OCI-M2 (cell line): ENCODE results near the gene COA5.
A peak's percentile ranks its signal among the peaks of the same experiment; 100 is the strongest.

ENCODE experiments used
- DNase-seq: peaks from one replicate; lab custom pipeline; 2025; ENCODE audit not compliant: unreplicated experiment; lab: John Stamatoyannopoulos, UW

Gene COA5, protein sequence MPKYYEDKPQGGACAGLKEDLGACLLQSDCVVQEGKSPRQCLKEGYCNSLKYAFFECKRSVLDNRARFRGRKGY

DNA sequence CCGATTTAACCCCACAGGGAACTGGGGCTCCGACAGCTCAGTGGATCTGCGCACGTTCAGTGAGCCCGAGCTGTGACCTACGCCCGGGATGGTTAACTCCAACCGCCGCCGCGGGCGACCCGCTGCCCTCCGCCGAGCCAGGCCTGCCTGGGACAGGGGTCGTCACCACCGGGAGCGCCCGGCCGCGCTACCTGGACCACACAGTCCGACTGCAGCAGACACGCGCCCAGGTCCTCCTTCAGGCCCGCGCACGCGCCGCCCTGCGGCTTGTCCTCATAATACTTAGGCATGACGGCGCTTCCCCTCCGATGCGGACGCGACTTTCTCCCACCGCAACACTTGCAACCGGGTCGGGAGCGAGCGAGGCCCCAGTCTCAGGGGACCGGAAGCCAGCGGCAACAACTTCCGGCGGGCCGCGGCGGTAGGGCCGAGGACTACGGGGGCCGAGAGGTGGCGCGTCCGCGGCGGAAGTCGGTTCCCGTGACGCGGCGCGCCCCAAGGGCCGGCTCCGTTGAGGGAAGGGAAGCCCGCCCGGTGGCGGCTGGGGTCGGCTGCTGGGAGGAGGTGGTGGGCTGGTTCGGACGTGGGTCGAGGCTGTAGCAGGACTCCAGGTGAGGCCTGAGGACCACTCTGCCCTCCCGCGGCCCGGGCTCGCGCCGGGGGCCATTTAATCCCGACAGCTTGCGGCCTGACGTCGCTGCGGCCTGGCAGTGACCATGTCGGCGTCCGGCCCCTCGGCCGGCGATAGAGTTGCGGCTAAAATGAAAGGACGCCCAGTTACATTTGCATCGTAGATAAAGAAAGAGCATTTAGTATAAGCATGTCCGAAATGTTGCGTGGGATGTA lies at the start of gene COA5, which contains the start of gene UNC50:
Gene COA5 (minus strand): TSS at position 397 of the 846 bp plus-strand sequence. CDS start 107 bp downstream, at position 290.
Gene UNC50 (plus strand): TSS at position 474 of the 846 bp plus-strand sequence. CDS start 1,171 bp downstream, outside the sequence.
- DNase-seq: peak; percentile 14

DNA sequence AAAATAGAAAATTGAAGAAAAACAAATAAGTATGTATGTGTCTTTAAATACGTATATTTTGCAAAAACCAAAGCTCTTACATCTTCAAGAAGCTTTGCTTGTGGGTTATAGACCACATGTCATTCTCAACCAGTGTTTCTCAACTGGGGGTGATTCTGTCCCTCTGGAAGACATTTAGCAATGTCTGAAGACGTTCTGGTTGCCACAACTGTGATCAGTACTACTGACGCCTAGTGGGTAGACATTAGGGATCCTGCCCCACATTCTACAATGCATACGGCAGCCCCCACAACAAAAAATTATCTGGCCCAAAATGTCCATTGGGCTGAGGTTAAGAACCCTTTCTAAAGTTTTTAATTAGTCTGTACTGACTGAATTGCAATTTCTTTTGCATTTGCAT lies 48.5 kb upstream of the COA5 start:
- no peak for DNase-seq

DNA sequence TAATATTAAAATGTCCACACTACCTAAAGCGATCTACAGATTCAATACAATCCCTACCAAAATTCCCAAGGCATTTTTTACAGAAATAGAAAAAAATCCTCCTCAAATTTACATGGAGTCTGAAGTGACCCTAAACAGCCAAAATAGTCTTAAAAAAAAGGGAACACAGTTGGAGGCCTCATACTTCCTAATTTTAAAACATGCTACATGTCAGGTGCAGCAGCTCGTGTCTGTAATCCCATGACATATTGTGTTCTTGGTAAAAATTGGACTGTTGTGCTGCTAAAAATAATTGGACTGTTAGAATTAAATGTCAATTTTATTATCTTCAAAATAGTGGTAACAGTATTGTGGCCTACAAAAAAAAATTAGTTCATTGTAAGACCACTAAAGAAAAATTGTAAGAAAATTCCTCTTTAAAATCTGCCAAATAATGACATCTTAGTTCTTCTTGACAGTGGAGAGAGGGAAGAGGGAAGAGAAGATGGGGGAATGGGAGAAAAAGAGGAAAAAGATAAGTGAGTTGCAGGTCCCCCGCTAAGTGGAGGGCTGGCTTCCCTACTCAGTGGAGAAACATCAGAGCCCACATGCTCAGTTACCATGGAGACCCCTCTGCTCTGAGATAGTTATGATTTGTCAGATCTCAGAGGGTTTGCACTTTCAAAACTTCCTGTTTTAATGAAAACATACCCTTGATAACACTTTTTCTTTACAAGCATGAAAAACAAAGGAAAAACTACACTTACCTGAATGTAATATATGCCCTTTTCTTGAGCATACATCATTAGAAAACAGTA lies 46.6 kb upstream of the COA5 start:
- DNase-seq: no peak

DNA sequence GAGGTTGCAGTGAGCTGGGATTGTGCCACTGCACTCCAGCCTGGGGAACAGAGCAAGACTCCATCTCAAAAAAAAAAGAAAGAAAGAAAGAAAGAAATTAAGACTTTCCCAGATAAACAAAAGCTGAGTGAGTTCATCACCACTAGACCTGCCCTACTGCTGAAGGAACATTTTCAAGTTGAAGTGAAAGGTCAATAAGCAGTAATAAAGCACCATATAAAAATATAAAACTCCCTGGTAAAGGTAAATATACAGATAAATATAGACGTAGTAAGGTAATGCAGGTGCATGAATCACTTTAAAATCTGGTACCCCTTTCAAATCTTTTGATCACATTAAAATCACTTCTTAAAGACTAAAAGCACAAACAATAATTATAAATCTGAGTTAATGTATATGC lies 42.7 kb upstream of the COA5 start:
- no peak for DNase-seq

DNA sequence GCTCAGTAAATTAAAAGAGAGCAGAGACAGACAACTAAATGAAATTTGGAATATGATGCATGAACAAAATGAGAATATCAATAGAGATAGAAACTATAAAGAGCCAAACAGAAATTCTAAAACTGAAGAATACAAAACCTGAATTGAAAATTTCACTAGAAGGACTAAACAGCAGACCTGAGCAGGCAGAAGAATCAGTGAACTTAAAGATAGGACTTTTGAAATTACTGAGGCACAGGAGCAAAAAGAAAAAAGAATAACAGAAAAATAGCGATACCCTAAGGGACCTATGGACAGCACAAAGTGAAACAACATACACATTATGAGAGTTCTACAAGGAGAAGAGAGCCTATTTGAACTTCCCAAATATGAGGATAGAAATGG lies 41.7 kb upstream of the COA5 start:
- no peak for DNase-seq

DNA sequence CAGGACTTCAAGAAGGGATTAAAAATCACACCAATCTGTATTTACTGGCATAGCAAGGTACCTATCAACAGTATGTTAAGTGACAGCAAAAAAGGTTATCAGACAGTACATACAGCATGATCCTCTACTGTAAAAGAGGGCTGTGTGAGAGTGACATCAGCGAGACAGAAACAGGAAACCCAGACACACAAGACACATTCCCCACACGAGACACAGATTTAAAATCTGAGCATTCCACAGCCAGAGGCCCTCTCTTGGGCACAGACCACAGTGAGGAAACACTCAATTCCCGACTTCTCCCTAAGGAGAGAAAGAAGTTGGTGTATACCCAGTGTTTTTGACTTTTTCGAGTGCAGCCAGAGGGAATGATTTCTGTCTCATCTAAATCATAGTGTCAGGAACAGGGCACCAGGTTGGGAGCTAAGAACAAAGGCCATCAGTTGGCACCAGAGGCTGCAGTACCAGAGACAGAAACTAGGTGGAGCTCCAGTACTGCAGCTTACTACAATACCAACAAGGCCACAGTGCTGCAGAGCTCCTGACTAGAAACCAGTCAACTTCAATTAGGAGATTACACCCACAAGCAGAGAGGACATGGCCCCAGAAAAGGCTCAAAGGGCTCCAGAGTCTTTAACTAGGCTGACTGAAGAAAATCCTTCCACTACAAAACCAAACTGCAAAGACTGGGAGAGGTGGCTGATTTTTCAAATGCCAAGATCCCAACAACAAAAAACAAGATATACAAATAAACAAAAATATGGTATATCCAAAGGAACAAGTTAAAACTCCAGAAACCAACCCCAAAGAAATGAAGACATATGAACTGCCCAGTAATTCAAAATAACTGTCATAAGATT lies 41.1 kb upstream of the COA5 start:
- peak; percentile 67 for DNase-seq

DNA sequence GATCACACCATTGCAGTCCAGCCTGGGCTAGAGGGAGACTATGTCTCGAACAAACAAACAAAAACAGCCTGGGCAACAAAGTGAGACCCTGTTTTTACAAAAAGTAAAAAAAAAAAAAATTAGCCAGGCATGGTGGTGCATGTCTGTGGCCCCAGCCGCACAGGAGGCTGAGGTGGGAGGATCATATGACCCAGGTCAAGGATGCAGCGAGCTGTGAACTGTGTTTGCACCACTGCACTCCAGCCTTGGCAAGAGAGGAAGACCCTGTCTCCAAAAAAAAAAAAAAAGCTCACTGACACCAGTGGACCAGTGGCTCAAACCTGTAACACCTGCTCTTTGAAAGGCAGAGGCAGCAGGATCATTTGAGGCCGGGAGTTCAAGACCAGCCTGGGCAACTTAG lies 40.1 kb upstream of the COA5 start:
- DNase-seq: no peak

DNA sequence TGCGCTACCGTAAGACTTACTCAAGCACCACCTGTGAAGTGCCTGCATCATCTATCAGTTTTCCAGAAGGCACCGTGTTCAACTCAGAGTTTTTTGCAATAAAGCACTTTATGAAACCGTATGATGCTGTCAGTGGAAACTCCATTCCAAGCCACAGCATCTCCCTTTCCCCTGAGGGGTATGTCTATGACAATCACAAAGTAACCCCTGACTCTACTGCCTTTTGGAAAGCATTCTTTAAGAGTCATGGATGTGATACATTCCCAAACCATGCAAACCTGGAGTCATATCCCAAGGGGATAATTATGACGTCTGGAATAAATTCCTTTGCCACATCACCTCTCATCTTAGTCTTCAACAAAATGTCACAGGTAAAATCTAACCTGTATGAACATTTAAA lies 39.3 kb upstream of the COA5 start:
- no peak for DNase-seq

DNA sequence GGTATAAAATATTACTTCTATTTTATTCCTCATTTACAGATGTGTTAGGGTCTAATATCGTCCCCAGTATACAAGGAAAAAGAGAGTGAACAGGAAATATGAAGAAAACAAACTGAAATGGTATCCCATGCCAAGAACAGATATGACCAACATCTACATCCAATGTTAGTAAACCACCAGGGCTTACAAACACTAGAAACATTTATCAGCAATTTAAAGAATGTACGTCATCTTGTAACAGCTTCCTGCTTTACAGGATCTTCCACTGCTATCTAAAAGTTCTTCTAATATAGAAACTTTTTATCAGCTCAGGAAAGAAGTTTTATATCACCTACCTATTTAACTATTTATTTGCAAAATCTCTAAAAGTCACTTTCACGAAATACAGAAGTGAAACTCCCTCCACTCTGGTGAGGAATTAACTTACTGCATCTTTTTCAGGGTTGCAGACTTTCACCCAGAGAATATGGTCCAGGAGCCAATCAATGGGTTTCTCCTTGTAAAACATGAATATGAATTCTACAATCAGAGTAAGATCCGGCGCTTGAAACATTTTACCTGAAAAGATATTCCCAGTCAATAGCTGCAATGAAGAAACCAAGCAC lies 35.3 kb upstream of the COA5 start:
- DNase-seq: no peak

DNA sequence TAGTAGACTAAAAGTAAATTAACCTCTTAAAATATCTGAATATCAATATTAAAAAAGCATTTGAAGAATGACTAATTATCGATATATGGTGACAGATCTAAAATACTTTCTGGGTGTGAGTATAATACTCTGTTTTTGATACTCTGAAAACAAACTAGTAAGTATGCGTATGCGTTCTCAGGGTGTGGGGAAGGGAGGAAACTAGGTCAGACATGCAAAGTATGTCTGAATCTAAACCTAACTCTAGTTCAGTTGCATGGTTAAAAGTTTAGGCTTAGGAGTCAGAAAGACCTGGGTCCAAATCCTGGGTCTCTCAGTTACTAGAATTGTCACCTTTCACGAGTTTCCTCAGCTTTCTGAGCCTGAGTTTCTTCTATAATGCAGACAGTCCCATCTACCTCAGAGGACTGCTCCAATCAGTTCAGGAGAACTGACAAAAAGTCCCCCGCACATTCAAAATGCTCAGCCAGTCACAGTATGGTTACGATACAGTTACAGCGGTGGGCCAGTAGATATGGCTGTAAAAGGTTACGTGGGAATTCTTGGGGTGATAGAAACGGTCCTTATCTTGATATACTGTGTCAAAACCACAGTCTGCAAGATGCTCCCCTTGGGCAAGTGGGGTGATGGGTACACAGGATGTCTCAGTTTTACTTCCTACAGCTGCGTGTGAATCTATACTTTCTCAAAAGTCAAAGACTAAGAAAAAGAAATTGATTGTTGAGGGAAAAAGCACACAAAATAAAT lies 29.3 kb upstream of the COA5 start:
- DNase-seq: no peak

DNA sequence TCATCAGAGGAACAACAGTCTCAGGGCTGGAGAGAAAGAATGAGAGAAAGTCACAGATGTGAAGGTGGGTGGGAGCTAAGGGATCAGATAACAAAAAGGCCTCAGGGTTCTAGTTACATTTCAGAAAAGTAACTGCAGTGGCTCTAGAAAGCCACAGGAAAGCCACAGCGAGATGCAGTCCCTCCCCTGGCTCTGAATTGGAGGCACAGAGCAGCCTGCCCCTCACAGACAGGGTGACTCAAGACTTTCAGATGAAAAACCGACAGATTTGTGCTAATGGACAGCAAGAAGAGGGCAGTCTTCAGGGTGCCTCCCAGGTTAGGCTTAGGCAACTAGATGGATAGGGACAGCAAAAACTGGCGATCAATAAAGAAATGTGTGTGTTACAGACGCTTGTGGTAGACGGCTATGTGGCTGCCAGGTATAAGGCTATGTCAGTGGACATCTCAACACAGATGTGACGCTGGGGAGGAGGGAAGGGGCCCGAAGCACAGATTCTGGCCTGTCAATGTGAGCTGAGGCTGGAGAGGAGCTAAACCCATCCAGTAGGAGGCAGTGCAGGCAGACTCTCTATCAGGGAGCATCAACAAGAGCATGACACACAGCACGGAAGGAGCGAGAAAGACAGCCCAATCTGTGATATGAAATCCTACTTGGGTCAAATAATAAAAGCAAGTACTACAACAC lies 26.2 kb upstream of the COA5 start:
- no peak for DNase-seq

DNA sequence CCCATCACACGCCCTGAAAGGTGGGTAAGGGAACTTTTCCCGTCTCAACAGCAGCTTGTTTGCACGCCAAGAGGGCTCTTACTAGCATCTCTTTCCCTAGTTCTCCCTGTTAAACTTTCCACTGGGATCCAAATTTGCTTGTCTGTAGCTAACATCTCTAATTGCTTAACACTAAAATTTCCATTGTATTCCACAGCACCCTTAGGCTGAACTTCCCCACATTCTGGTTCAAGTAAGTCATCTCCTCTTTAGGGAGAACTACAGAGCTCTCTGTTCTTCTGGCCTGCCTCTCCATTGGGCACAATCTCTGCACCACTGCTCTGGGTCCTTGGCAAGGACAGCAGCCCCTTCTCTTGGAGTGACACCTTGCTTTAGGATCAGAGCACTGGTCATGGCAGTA lies 24.0 kb upstream of the COA5 start:
- no peak for DNase-seq

DNA sequence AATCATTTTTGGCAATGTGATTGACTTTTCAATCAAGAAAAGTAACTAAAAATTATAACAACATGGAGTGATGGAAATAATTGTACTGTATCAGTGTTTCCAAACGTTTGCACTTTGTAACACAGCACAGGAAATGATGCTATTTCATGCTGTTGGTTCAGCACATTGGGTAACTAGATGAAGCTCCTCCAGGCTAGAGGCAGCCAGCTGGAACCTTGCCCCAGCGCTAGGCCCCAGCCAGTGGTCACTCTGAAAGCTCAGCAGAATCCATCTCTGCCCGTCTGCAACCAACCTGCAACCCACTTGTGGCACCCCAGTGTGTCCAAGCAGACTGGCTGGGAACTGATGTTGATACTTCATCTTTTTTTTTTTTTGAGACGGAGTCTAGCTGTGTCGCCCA lies 15.3 kb upstream of the COA5 start:
- no peak for DNase-seq

DNA sequence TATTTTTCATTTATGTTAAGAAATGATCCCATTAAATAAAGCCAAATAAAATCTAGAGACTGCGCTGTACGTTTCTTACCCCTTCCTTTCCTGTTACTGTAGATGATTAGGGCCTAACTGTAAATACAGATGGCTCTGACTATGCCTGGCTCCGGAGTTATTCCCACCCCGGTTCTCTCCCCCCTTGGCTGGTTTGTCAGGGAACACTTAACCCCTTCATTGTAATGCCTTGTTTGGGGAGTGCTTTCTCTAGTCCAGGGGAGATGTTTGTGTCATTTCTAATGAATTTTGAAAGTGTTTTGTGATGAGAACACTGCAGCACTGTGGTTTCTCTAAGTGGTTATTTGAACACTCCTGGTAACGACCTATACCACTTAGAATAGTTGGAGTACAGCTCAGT lies 8.8 kb upstream of the COA5 start:
- no peak for DNase-seq

DNA sequence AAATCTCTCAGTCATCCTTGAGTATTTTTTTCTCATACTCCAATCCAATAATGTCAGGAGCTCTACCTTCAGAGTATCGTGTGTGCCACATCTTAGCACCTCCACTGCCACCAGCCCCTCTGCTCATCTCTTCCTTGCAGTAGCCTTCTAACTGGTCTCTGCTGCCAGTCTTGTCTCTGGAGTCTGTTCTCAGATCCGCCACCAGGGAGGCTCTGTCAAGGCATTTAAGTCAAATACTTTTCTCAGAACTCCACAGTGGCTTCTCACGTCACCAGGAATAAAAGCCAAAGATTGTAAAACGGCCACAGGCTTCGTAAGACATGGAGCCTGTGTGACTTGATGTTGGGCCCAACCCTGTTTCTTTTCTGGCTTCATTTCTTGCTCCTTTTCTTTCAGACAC lies 7.2 kb upstream of the COA5 start:
- DNase-seq: no peak

DNA sequence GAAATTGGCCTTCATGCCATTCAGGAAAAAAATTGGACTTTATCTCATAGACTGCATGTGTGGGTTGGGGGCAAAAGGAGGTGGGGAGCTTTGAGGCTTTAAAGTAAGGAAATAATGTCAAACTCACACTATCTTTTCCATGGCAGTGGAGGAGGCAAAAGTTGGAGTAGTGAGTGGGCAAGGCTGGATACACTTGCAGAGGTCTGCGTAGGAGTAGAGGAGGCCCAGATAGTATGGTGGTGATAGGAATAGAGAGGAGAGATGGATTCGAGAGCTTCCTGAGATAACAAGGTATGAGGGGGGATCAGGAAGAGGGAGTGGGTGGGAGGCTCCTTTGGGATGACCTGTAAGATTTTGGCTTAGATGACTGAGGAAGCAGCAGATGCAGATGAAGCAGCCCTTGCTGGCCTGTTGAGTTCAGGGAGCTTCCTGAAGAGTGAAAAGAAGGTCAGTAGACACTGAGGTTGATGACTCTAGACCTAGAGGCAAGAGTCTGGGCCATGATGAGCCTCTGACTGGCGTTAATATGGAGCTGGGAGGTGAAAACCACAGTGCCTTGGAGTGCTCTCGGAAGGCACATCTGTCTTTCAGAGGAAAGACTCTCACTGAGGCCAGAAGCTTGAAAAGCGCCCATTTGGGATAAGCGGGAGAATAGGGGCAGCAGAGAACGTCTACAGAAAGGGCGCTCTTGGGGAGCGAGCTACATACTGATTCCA lies 5.9 kb upstream of the COA5 start:
- no peak for DNase-seq

DNA sequence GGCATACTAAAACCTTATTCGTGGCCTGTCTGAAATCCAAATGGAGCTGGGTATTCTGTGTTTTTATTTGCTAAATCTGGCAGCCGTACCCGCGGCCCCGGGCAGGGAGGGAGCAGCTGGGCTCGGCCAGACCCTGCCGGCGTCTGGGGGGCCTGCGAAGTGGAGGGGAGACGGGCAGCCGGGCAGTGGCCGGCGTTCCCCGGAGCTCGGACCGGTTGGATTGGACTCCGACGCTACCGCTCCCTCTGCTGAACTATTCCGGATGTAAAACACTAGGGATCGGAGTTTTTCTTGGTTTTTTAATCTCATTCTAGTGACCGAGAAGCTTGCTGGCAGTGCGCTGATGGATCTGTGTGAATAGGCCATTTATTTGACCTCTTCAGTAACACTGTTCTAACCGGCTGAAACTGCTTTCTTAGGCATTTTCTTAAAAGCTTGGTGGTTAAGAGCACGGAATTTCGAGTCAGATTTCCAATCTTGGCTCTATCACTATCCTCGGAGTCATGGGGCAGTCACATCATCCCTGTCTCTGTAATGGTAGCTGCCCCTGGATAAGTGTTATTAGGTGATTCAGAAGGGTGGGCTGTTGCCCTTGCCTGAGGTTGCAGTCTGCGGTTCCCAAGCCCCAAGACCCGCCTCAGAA lies 771 bp upstream of the COA5 start:
- DNase-seq: no peak

DNA sequence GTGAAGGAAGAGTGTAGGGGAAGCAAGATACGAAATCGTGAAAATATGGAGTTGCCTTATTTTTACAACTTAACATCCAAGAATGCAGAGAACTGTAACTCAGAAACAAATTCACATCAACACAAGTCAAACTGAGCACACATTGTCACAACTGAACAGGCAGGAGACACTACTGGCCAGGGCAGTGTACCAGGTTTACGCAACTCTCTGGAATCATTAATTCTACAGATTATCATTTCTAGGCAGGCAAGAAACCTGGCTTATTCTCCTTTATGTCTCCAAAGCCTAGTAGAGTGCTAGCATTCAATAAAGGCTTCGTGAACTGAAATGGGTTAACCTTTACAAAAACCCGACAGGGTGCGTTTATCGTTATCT lies 584 bp downstream of the COA5 start:
- no peak for DNase-seq
